Endothelial cell (in vitro differentiated cells): Measurements from ENCODE around the gene MIB2. TPM values are rescaled to one million over a fixed set of nuclear protein-coding genes. Genes with fewer than 3 reads are reported as not detected.

Experiments used
- DNase-seq: peaks from one replicate; pipeline ENCODE4 v3.0.0; 2021; ENCODE audit warnings: low spot score
- H3K27ac Mint-ChIP-seq: one replicate; pipeline ENCODE4 v1.8.0; 2021; ENCODE audit warnings: mixed read lengths, inconsistent platforms; ENCODE audit not compliant: unreplicated experiment
- H3K27me3 Mint-ChIP-seq: one replicate; pipeline ENCODE4 v1.8.0; 2021; ENCODE audit warnings: mild to moderate bottlenecking, moderate library complexity, mixed read lengths, inconsistent platforms; ENCODE audit not compliant: unreplicated experiment
- H3K36me3 Mint-ChIP-seq: one replicate; pipeline ENCODE4 v1.8.0; 2021; ENCODE audit warnings: mild to moderate bottlenecking, low read depth, mixed read lengths, inconsistent platforms; ENCODE audit not compliant: unreplicated experiment
- H3K4me1 Mint-ChIP-seq: one replicate; pipeline ENCODE4 v1.8.0; 2021; ENCODE audit warnings: mild to moderate bottlenecking, mixed read lengths, inconsistent platforms; ENCODE audit not compliant: unreplicated experiment
- H3K4me3 Mint-ChIP-seq: one replicate; pipeline ENCODE4 v1.8.0; 2021; ENCODE audit warnings: mild to moderate bottlenecking, mixed read lengths, inconsistent platforms; ENCODE audit not compliant: unreplicated experiment
- H3K9me3 Mint-ChIP-seq: one replicate; pipeline ENCODE4 v1.8.0; 2021; ENCODE audit warnings: mixed read lengths, inconsistent platforms; ENCODE audit not compliant: unreplicated experiment
- CTCF ChIP-seq: fragments of 200-600 bp; sonication (generic); IDR thresholded peaks from one replicate; pipeline ENCODE4 v1.5.0; 2021; ENCODE audit warnings: antibody characterized with exemption; ENCODE audit not compliant: unreplicated experiment
- total RNA-seq: library from RNA; stranded (reverse); fragmentation: NEBNext Ultra II Directional; extraction: Animal tissue kit (Norgen Biotek cat#: 25700); gene quantifications from one replicate; pipeline ENCODE4 v1.2.1, GENCODE V29; 2021; ENCODE audit not compliant: unreplicated experiment

The MIB2 gene
- total RNA-seq, 1 donor from 2014 or later, result 84.4 TPM

GRCh38 chr1:1677718-1678580 is 62.6 kb downstream of the MIB2 start:
- DNase-seq, result peak; percentile 63
- TF ChIP-seq CTCF, result no peak
- peaks cover 14% of the 10 kb centered on the region for H3K27me3 Mint-ChIP-seq
- peaks cover 13% of the 10 kb centered on the region for H3K36me3 Mint-ChIP-seq
- peak overlapping the region; percentile 87 for H3K4me3 Mint-ChIP-seq
- H3K9me3 Mint-ChIP-seq, result no peaks in the 10 kb centered on the region
- H3K27ac Mint-ChIP-seq, result peak overlapping the region; percentile 97
- peaks cover 45% of the 10 kb centered on the region for H3K4me1 Mint-ChIP-seq

GRCh38 chr1:1678581-1679380 is 63.5 kb downstream of the MIB2 start:
- Mint-ChIP-seq H3K4me1 (peaks cover 51% of the 10 kb centered on the region), H3K27me3 (peaks cover 14% of the 10 kb centered on the region), H3K36me3 (peaks cover 13% of the 10 kb centered on the region), H3K9me3 (no peaks in the 10 kb centered on the region), H3K4me3 (peak overlapping the region; percentile 73), H3K27ac (peak overlapping the region; percentile 97)
- peak; percentile 73 for DNase-seq
- TF ChIP-seq CTCF, result peak; percentile 39

Other genes starting within 250 kb of the MIB2 start
- 128 TPM for gene AURKAIP1, start 240.3 kb upstream of the MIB2 start, total RNA-seq
- 266 TPM for gene CCNL2, start 216.2 kb upstream of the MIB2 start, total RNA-seq
- 95.0 TPM for gene MRPL20, start 208.2 kb upstream of the MIB2 start, total RNA-seq
- 0.31 TPM for gene ANKRD65, start 194.2 kb upstream of the MIB2 start, total RNA-seq
- 34.2 TPM for gene VWA1, start 179.8 kb upstream of the MIB2 start, total RNA-seq
- gene ATAD3C, start 165.8 kb upstream of the MIB2 start, total RNA-seq, result 2.9 TPM
- 27.2 TPM for gene ATAD3B, start 143.7 kb upstream of the MIB2 start, total RNA-seq
- 30.4 TPM for gene ATAD3A, start 103.3 kb upstream of the MIB2 start, total RNA-seq
- 6.6 TPM for gene TMEM240, start 74.9 kb upstream of the MIB2 start, total RNA-seq
- 114 TPM for gene SSU72, start 40.6 kb upstream of the MIB2 start, total RNA-seq
- 11.6 TPM for gene FNDC10, start 15.4 kb upstream of the MIB2 start, total RNA-seq
- 26.7 TPM for gene MMP23B, start 16.7 kb downstream of the MIB2 start, total RNA-seq
- 71.0 TPM for gene CDK11B, start 43.5 kb downstream of the MIB2 start, total RNA-seq
- gene SLC35E2B, start 77.3 kb downstream of the MIB2 start, total RNA-seq, result 140 TPM
- 109 TPM for gene CDK11A, start 108.9 kb downstream of the MIB2 start, total RNA-seq
- gene NADK, start 163.0 kb downstream of the MIB2 start, total RNA-seq, result 85.4 TPM